A549 (cell line): ENCODE data around the gene SEC22A. TPM values are rescaled to one million over a fixed set of nuclear protein-coding genes. Genes with fewer than 3 reads are reported as not detected.

Experiments used
- ATAC-seq, 2 experiments: fragments of 200-7000 bp in 1 of 2; fragments of >200 bp in 1 of 2; cut with Nextera tagmentation in 1 of 2; cut with Tn5 transposase in 1 of 2; 3 replicates each; pipeline versions ENCODE4 v1.8.0 to v1.9.1; 2018 to 2020; ENCODE audit warnings: mild to moderate bottlenecking in 1 of 2, moderate library complexity in 1 of 2
- CTCF ChIA-PET: fragments of 300-600 bp; sonication (Branson Sonifier 250); formaldehyde crosslinking; extraction: SDS; loops from one replicate; lab custom pipeline; 2021; ENCODE audit warnings: antibody characterized with exemption, inconsistent platforms; lab: Yijun Ruan, JAX
- POLR2A ChIA-PET: fragments of 350-600 bp; formaldehyde crosslinking; extraction: SDS; loops from one replicate; lab custom pipeline; 2021; ENCODE audit warnings: antibody characterized with exemption, inconsistent platforms; lab: Yijun Ruan, JAX
- DNase-seq, 2 experiments: peaks; one replicate each; pipeline versions ENCODE4 v3.0.0 to v3.0.0-alpha.2; 2011 to 2016; ENCODE audit warnings: low read depth in 1 of 2, low spot score in 1 of 2
- FAIRE-seq: peaks from 2 replicates; lab custom pipeline; 2011; peaks lifted over from hg19 to GRCh38; lab: Jason Lieb, UNC
- H3K27ac ChIP-seq, 2 experiments: fragments of >200 bp; sonication (Bioruptor Twin); formaldehyde crosslinking; 3 replicates each; pipeline ENCODE4 v1.5.1; 2016 to 2017
- H3K4me1 ChIP-seq: fragments of >200 bp; sonication (Bioruptor Twin); formaldehyde crosslinking; 3 replicates; pipeline ENCODE4 v1.6.1; 2016
- H3K4me2 ChIP-seq: fragments of >200 bp; sonication (Bioruptor Twin); formaldehyde crosslinking; 3 replicates; pipeline ENCODE4 v1.6.1; 2016
- H3K4me3 ChIP-seq: fragments of >200 bp; sonication (Bioruptor Twin); formaldehyde crosslinking; 3 replicates; pipeline ENCODE4 v1.5.1; 2016
- H3K9me3 ChIP-seq: fragments of >200 bp; sonication (Bioruptor Twin); formaldehyde crosslinking; 3 replicates; pipeline ENCODE4 v1.6.1; 2016
- BCL3 ChIP-seq: fragments of >200 bp; sonication (Bioruptor Twin); formaldehyde crosslinking; IDR thresholded peaks from 3 replicates; pipeline ENCODE4 v1.6.1; 2016
- BHLHE40 ChIP-seq: IDR thresholded peaks from 2 replicates; pipeline ENCODE4 v1.6.1; 2012; ENCODE audit warnings: low read depth, low read length, inconsistent platforms
- CBX2 ChIP-seq: fragments of 200-600 bp; sonication (generic); IDR thresholded peaks from 2 replicates; pipeline ENCODE4 v1.6.1; 2016; ENCODE audit warnings: low read depth, mild to moderate bottlenecking, borderline replicate concordance
- CEBPB ChIP-seq, 2 experiments: fragments of >200 bp in 1 of 2; sonication (Bioruptor Twin) in 1 of 2; formaldehyde crosslinking in 1 of 2; IDR thresholded peaks; 2 replicates each; pipeline ENCODE4 v1.6.1; 2012 to 2016
- CHD2 ChIP-seq: fragments of 150-350 bp; IDR thresholded peaks from 2 replicates; pipeline ENCODE4 v1.6.1; 2014; ENCODE audit warnings: low read length; ENCODE audit not compliant: partially characterized antibody
- CHD4 ChIP-seq: fragments of 200-600 bp; sonication (generic); IDR thresholded peaks from 2 replicates; pipeline ENCODE4 v1.6.1; 2016; ENCODE audit warnings: antibody characterized with exemption, mild to moderate bottlenecking, borderline replicate concordance
- E2F6 ChIP-seq: IDR thresholded peaks from 2 replicates; pipeline ENCODE4 v1.6.1; 2012; ENCODE audit warnings: low read depth, borderline replicate concordance
- EHMT2 ChIP-seq: fragments of 200-600 bp; sonication (generic); IDR thresholded peaks from 2 replicates; pipeline ENCODE4 v1.6.1; 2016; ENCODE audit warnings: antibody characterized with exemption, low read depth, mild to moderate bottlenecking, moderate library complexity
- EP300 ChIP-seq, 2 experiments: fragments of >200 bp; sonication (Bioruptor Twin); formaldehyde crosslinking; IDR thresholded peaks; 2 replicates in 1 of 2; 3 replicates in 1 of 2; pipeline ENCODE4 v1.6.1; 2016 to 2017
- ESRRA ChIP-seq: fragments of 150-350 bp; IDR thresholded peaks from 2 replicates; pipeline ENCODE4 v1.6.1; 2014; ENCODE audit warnings: mild to moderate bottlenecking, low read length, borderline replicate concordance
- GATA3 ChIP-seq: IDR thresholded peaks from 2 replicates; pipeline ENCODE4 v1.6.1; 2012; ENCODE audit warnings: borderline replicate concordance
- HEYL ChIP-seq: fragments of 250-450 bp; sonication (Bioruptor Pico); IDR thresholded peaks from 2 replicates; pipeline ENCODE4 v1.8.0; 2021; ENCODE audit warnings: mild to moderate bottlenecking, moderate library complexity
- HOXB13 ChIP-seq: fragments of 250-450 bp; sonication (Bioruptor Pico); IDR thresholded peaks from 2 replicates; pipeline ENCODE4 v1.5.0; 2020; ENCODE audit warnings: low read depth, mild to moderate bottlenecking, moderate library complexity
- KDM1A ChIP-seq: fragments of 200-600 bp; sonication (generic); IDR thresholded peaks from 2 replicates; pipeline ENCODE4 v1.6.1; 2016; ENCODE audit warnings: low read depth, mild to moderate bottlenecking
- MAFK ChIP-seq: fragments of 450-650 bp; IDR thresholded peaks from 2 replicates; pipeline ENCODE4 v1.6.1; 2014; ENCODE audit not compliant: partially characterized antibody
- POLR2A ChIP-seq: IDR thresholded peaks from 2 replicates; pipeline ENCODE4 v1.6.1; 2012; ENCODE audit warnings: mild to moderate bottlenecking, low read length
- RARB ChIP-seq: fragments of 250-450 bp; sonication (Bioruptor Pico); IDR thresholded peaks from 2 replicates; pipeline ENCODE4 v1.8.0; 2021; ENCODE audit warnings: mild to moderate bottlenecking, moderate library complexity
- REST ChIP-seq: fragments of 200-600 bp; sonication (generic); IDR thresholded peaks from 2 replicates; pipeline ENCODE4 v1.6.1; 2016; ENCODE audit warnings: antibody characterized with exemption, mild to moderate bottlenecking, moderate library complexity
- RFX5 ChIP-seq: fragments of 450-650 bp; IDR thresholded peaks from 2 replicates; pipeline ENCODE4 v1.7.1; 2014; ENCODE audit warnings: antibody characterized with exemption, mild to moderate bottlenecking, moderate library complexity
- TP53 ChIP-seq: fragments of 250-450 bp; sonication (Bioruptor Pico); IDR thresholded peaks from 2 replicates; pipeline ENCODE4 v1.5.0; 2021; ENCODE audit warnings: mild to moderate bottlenecking, moderate library complexity
- ZC3H11A ChIP-seq: fragments of 450-650 bp; IDR thresholded peaks from 2 replicates; pipeline ENCODE4 v1.6.1; 2014; ENCODE audit warnings: antibody characterized with exemption, mild to moderate bottlenecking
- ZFP36 ChIP-seq: fragments of 450-650 bp; IDR thresholded peaks from 2 replicates; pipeline ENCODE4 v1.6.1; 2014; ENCODE audit warnings: borderline replicate concordance; ENCODE audit not compliant: partially characterized antibody
- WGBS: methylation state at CpG from one replicate; pipeline ENCODE4 v1.1.6; 2017; ENCODE audit errors: missing lambda C conversion rate; 5-methylcytosine and 5-hydroxymethylcytosine counted together
- polyA plus RNA-seq, 4 experiments: library from polyadenylated mRNA; depleted of rRNA in 3 of 4; stranded (reverse); fragments of >200 nt; fragmentation: RNase III in 1 of 4; extraction: RNeasy Plus Mini Kit Qiagen cat#74134 plus additional on column Dnase treatment in 1 of 4; gene quantifications; 2 replicates in 3 of 4; 3 replicates in 1 of 4; pipeline ENCODE4 v1.2.3, GENCODE V29; 2011 to 2017

SEC22A gene
- polyA plus RNA-seq, 2 of the 4 experiments (the other 2 are of a cell fraction): 23.5 to 29.9 TPM

- WGBS: 32% methylated on average over 5 of the region's 10 CpGs
- Histone ChIP-seq H3K4me2 (no peak overlapping the region), H3K9me3 (no peaks in the 10 kb centered on the region), H3K4me3 (no peak overlapping the region), H3K4me1 (no peaks in the 10 kb centered on the region), H3K27ac (no peak overlapping the region)
- no peak; a peak in 2 of 6 replicates for ATAC-seq
- no peak for DNase-seq
- no peak for TF ChIP-seq ESRRA
- no peak for TF ChIP-seq CHD2
- TF ChIP-seq RARB (CRISPR knock-in tag): no peak
- no peak for TF ChIP-seq ZFP36
- no peak for TF ChIP-seq BHLHE40
- TF ChIP-seq KDM1A: no peak
- no peak for TF ChIP-seq TP53
- POLR2A ChIA-PET: no interaction called here
- CTCF ChIA-PET: interaction anchor here (1.7 kb wide), 1 partner anchor 10 kb away, joined by 13 read pairs; no protein-coding TSS in a partner anchor
- no peak for FAIRE-seq
These were observed 118.0 kb downstream of the SEC22A start for GRCh38 chr3:123319760-123320159.

GRCh38 chr3:123320221-123320620 lies 118.5 kb downstream of the SEC22A start:
- no peak overlapping the region for H3K4me2 ChIP-seq
- no peak for DNase-seq
- no peak; a peak in 1 of 6 replicates for ATAC-seq
- no peak for FAIRE-seq
- H3K4me3 ChIP-seq: no peak overlapping the region
- TF ChIP-seq HEYL: no peak
- TF ChIP-seq ZC3H11A: no peak
- no peak for TF ChIP-seq CBX2
- TF ChIP-seq KDM1A: no peak
- no peak for TF ChIP-seq POLR2A
- no peak for TF ChIP-seq RFX5
- no peak for TF ChIP-seq CEBPB (IDR thresholded peaks at IDR 0.05)
- no peak for TF ChIP-seq GATA3
- no peak for TF ChIP-seq RARB (CRISPR knock-in tag)
- no peak for TF ChIP-seq BCL3
- no peak for TF ChIP-seq E2F6
- no peak for TF ChIP-seq BHLHE40
- TF ChIP-seq MAFK: no peak
- TF ChIP-seq EHMT2: no peak
- TF ChIP-seq EP300 (IDR thresholded peaks at IDR 0.05): no peak
- TF ChIP-seq CHD4: no peak
- TF ChIP-seq HOXB13: no peak
- no peak for TF ChIP-seq REST
- TF ChIP-seq, all 56 proteins: peak for 0
- 54% methylated on average over 5 of the region's 5 CpGs for WGBS
- ChIA-PET CTCF (interaction anchor here (0.9 to 1.7 kb wide), 4 partner anchors 8 to 238 kb away, joined by 3 to 13 read pairs (median 6); no protein-coding TSS in a partner anchor), POLR2A (no interaction called here)
- Histone ChIP-seq H3K9me3 (no peaks in the 10 kb centered on the region), H3K4me1 (no peaks in the 10 kb centered on the region), H3K27ac (no peak overlapping the region)
